ENCODE results near the gene CFAP73.
"Not testable (repeated sequence)": the region's sequence is repeated elsewhere in the genome, so short reads cannot be mapped to it uniquely, and the experiment has no call there.

The CFAP73 gene

GRCh38 chr12:113203852-113204760 is 54.6 kb downstream of the CFAP73 start:
- no peak for TF ChIP-seq CTCF (IDR thresholded peaks at IDR 0.05; ENCODE audit: low read depth, low read length, missing control alignments)
- DNase-seq (ENCODE audit: low read depth): no peak

GRCh38 chr12:113204804-113205203 is 55.3 kb downstream of the CFAP73 start:
- DNase-seq (ENCODE audit: low read depth): no peak
- H3K4me3 ChIP-seq (ENCODE audit: low read depth, low read length): no peak overlapping the region
- no peak for TF ChIP-seq CTCF (IDR thresholded peaks at IDR 0.05; ENCODE audit: low read depth, low read length, missing control alignments)

More at GRCh38 chr12:113203852-113204760, 54.6 kb downstream of the CFAP73 start:
- no peak overlapping the region for H3K4me3 ChIP-seq (ENCODE audit: low read depth, low read length)

GRCh38 chr12:113206802-113207201 is 57.3 kb downstream of the CFAP73 start:
- not testable (repeated sequence) for DNase-seq (ENCODE audit: low read depth)

GRCh38 chr12:113207613-113208040 is 58.1 kb downstream of the CFAP73 start:
- DNase-seq (ENCODE audit: low read depth): no peak
- TF ChIP-seq CTCF (IDR thresholded peaks at IDR 0.05; ENCODE audit: low read depth, low read length, missing control alignments): no peak
- H3K4me3 ChIP-seq (ENCODE audit: low read depth, low read length): peak overlapping the region; percentile 25; the same call in 1 of the 2 replicates

More at GRCh38 chr12:113206802-113207201, 57.3 kb downstream of the CFAP73 start:
- not testable (repeated sequence) for H3K4me3 ChIP-seq (ENCODE audit: low read depth, low read length)

GRCh38 chr12:113208041-113208934 is 58.8 kb downstream of the CFAP73 start:
- DNase-seq (ENCODE audit: low read depth): peak; percentile 97

More at GRCh38 chr12:113208041-113208934, 58.8 kb downstream of the CFAP73 start:
- TF ChIP-seq CTCF (IDR thresholded peaks at IDR 0.05; ENCODE audit: low read depth, low read length, missing control alignments): no peak
- peak overlapping the region; percentile 25; the same call in 1 of the 2 replicates for H3K4me3 ChIP-seq (ENCODE audit: low read depth, low read length)
